Measurements from ENCODE around the gene AUH. TPM values are rescaled to one million over a fixed set of nuclear protein-coding genes. Genes with fewer than 3 reads are reported as not detected.

Gene AUH
- total and polyA plus RNA-seq, 10 of the 15 experiments (the other 5 are each of a cell fraction or from before 2014, with no cell fraction given): 1.7 to 7.3 (median 4.6) TPM

DNA sequence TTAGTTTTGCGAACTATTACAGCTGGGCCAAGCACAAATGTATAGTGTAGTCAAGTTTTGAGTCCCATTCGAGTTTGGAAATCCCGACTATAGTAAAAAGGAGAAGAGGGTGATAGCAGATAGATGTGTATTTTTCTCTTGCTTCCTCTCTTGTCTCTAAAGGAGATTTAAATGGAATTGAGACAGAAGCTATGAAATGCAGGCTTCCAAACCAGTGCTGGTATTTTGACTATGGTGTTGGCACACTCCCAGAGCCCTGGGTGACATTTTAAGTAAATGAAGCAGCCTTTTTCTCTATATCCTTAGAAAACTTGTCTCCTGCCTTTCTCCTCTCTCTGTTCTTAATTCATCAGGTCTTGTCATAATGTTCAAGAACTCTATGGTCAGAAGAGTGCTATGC is 17.7 kb upstream of the AUH start:
- Histone ChIP-seq H3K27me3 (replicated peaks in 1 of 2; ENCODE audit: control insufficient read depth in 2 of 2, insufficient read depth in 2 of 2, low read length in 1 of 2) (no peaks in the 10 kb centered on the region; a peak in 1 of 4 replicates), H3K36me3 (ENCODE audit: control insufficient read depth in 2 of 2, insufficient read depth in 2 of 2, low read length in 1 of 2) (no peaks in the 10 kb centered on the region), H4K20me1 (ENCODE audit: control insufficient read depth, insufficient read depth) (no peaks in the 10 kb centered on the region), H3K27ac (ENCODE audit: control insufficient read depth, insufficient read depth) (no peak overlapping the region), H3K9ac (ENCODE audit: control insufficient read depth, insufficient read depth, low read length) (no peak overlapping the region), H3K9me3 (replicated peaks; ENCODE audit: control insufficient read depth, insufficient read depth, low read length) (no peaks in the 10 kb centered on the region; the same call in 2 of the 3 replicates), H2AFZ (ENCODE audit: control insufficient read depth, low read depth, low read length) (no peak overlapping the region), H3K79me2 (ENCODE audit: control insufficient read depth, insufficient read depth, low read length) (no peaks in the 10 kb centered on the region), H3K4me1 (ENCODE audit: control insufficient read depth, insufficient read depth, low read length) (no peaks in the 10 kb centered on the region), H3K4me2 (ENCODE audit: control insufficient read depth, insufficient read depth) (no peak overlapping the region), H3K4me3 (no peak overlapping the region)
- in situ Hi-C loops (cut with MboI): no loop called here
- POLR2A ChIA-PET: no interaction called here
- FAIRE-seq (no peak), ATAC-seq (no peak), DNase-seq (ENCODE audit: low read depth, low spot score) (no peak)
- intact Hi-C loops (cut with micrococcal nuclease; ENCODE audit: unreplicated experiment): no loop called here
- no TSS peak for BruUV-seq (replicated peaks)
- SMC1A ChIA-PET (ENCODE audit: uncharacterized antibody, unreplicated experiment): no interaction called here
- CTCF ChIA-PET: no interaction called here
- RAD21 ChIA-PET (ENCODE audit: unreplicated experiment): no interaction called here
- WGBS (ENCODE audit: insufficient coverage, insufficient replicate concordance, low lambda C conversion rate, missing lambda C conversion rate): 0% methylated on average over 3 of the region's 3 CpGs
- TF ChIP-seq, protein P1, sequence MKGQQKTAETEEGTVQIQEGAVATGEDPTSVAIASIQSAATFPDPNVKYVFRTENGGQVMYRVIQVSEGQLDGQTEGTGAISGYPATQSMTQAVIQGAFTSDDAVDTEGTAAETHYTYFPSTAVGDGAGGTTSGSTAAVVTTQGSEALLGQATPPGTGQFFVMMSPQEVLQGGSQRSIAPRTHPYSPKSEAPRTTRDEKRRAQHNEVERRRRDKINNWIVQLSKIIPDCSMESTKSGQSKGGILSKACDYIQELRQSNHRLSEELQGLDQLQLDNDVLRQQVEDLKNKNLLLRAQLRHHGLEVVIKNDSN (IDR thresholded peaks at IDR 0.05; ENCODE audit: borderline replicate concordance, extremely low read length, insufficient read depth, low read depth, low read length): no peak
- TF ChIP-seq SUZ12 (IDR thresholded peaks at IDR 0.05; ENCODE audit: unreplicated experiment): no peak
- no peak for TF ChIP-seq IRF4 (IDR thresholded peaks at IDR 0.05; ENCODE audit: low read depth, low read length)
- no peak for TF ChIP-seq YY1 (IDR thresholded peaks at IDR 0.05; ENCODE audit: low read depth, low read length)
- TF ChIP-seq CREM (IDR thresholded peaks at IDR 0.05; ENCODE audit: low read depth): no peak
- no peak for TF ChIP-seq IKZF1 (conservative IDR thresholded peaks at IDR 0.05)
- TF ChIP-seq, protein P2, sequence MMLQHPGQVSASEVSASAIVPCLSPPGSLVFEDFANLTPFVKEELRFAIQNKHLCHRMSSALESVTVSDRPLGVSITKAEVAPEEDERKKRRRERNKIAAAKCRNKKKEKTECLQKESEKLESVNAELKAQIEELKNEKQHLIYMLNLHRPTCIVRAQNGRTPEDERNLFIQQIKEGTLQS (IDR thresholded peaks at IDR 0.05; ENCODE audit: borderline replicate concordance, extremely low read depth, low read depth, low read length): no peak
- TF ChIP-seq BCL11A (IDR thresholded peaks at IDR 0.05; ENCODE audit: low read depth, low read length): no peak
- TF ChIP-seq ZNF384 (IDR thresholded peaks at IDR 0.05; ENCODE audit: borderline replicate concordance, low read depth, low read length): no peak
- TF ChIP-seq NFXL1 (IDR thresholded peaks at IDR 0.05; ENCODE audit: borderline replicate concordance): no peak
- TF ChIP-seq MYC (IDR thresholded peaks at IDR 0.05; ENCODE audit: insufficient read depth, insufficient read length, insufficient replicate concordance, low read length, severe bottlenecking): no peak
- TF ChIP-seq, protein P3, sequence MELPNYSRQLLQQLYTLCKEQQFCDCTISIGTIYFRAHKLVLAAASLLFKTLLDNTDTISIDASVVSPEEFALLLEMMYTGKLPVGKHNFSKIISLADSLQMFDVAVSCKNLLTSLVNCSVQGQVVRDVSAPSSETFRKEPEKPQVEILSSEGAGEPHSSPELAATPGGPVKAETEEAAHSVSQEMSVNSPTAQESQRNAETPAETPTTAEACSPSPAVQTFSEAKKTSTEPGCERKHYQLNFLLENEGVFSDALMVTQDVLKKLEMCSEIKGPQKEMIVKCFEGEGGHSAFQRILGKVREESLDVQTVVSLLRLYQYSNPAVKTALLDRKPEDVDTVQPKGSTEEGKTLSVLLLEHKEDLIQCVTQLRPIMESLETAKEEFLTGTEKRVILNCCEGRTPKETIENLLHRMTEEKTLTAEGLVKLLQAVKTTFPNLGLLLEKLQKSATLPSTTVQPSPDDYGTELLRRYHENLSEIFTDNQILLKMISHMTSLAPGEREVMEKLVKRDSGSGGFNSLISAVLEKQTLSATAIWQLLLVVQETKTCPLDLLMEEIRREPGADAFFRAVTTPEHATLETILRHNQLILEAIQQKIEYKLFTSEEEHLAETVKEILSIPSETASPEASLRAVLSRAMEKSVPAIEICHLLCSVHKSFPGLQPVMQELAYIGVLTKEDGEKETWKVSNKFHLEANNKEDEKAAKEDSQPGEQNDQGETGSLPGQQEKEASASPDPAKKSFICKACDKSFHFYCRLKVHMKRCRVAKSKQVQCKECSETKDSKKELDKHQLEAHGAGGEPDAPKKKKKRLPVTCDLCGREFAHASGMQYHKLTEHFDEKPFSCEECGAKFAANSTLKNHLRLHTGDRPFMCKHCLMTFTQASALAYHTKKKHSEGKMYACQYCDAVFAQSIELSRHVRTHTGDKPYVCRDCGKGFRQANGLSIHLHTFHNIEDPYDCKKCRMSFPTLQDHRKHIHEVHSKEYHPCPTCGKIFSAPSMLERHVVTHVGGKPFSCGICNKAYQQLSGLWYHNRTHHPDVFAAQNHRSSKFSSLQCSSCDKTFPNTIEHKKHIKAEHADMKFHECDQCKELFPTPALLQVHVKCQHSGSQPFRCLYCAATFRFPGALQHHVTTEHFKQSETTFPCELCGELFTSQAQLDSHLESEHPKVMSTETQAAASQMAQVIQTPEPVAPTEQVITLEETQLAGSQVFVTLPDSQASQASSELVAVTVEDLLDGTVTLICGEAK (IDR thresholded peaks at IDR 0.05; ENCODE audit: borderline replicate concordance): no peak
- TF ChIP-seq CREB1 (IDR thresholded peaks at IDR 0.05; ENCODE audit: low read depth): no peak
- TF ChIP-seq MEF2B (IDR thresholded peaks at IDR 0.05; ENCODE audit: partially characterized antibody, poor library complexity, severe bottlenecking): no peak
- TF ChIP-seq NR2C1 (IDR thresholded peaks at IDR 0.05): no peak
- TF ChIP-seq, protein P4, sequence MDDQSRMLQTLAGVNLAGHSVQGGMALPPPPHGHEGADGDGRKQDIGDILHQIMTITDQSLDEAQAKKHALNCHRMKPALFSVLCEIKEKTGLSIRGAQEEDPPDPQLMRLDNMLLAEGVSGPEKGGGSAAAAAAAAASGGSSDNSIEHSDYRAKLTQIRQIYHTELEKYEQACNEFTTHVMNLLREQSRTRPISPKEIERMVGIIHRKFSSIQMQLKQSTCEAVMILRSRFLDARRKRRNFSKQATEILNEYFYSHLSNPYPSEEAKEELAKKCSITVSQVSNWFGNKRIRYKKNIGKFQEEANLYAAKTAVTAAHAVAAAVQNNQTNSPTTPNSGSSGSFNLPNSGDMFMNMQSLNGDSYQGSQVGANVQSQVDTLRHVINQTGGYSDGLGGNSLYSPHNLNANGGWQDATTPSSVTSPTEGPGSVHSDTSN (IDR thresholded peaks at IDR 0.05; ENCODE audit: insufficient replicate concordance, low read depth, low read length): no peak
- no peak for TF ChIP-seq CEBPB (IDR thresholded peaks at IDR 0.05; ENCODE audit: borderline replicate concordance in 1 of 2, low read depth in 2 of 2, low read length in 2 of 2)
- no peak for TF ChIP-seq HDAC6 (IDR thresholded peaks at IDR 0.05; ENCODE audit: unreplicated experiment)
